Dedifferentiated amniotic fluid mesenchymal stem cell (primary cell): Measurements from ENCODE around the gene GYS1.
A peak's percentile ranks its signal among the peaks of the same experiment; 100 is the strongest.
"Not testable (repeated sequence)": the region's sequence is repeated elsewhere in the genome, so short reads cannot be mapped to it uniquely, and the experiment has no call there.

ENCODE experiments used
- DNase-seq: peaks from one replicate; pipeline ENCODE4 v3.0.0-alpha.2; 2016; ENCODE audit errors: extremely low spot score

Gene GYS1

DNA sequence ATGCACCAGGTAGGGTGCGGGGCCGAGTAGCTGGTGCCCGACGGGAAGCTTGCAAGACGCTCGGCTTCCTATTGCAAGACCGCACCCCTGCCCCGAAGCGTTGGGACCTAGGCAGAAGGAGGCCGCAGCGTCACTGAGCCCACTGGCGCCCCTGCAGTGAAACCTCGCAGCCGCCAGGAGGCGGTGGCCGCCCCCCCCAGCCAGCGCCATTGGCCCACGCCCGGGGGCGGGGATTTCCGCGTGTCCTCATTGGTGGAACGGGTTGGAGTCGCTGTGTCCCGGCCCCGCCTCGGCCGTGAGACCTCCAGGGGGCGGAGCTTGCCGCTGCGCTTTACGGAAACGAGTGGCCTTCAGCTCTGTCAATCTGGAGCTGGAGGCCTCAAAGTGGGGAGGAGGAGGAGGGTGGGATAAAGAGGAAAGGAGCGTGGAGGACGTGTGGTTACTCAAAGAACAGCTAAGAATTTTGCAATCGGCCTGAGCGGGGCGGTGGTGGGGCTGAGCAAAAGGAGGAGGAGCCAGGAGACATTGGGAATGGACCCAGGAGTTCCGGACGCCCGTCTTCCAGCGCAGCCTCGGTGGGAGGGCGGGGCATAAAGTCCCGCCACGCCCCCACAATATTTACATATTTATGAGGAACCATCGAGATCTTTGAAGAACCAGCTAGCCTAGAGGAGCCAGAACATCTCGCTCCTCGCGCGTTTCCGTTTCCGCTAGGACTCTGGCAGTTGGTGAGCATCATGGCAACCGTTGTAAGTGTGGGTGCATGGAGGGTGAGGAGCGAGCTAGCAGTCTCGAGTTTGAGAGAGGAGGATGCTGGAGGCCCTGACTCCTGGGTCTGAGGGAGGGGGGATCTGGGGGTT lies at the start of gene GYS1, which contains the start of gene RUVBL2:
TSS of gene GYS1 (minus strand) at position 135 of the 860 bp plus-strand sequence. CDS start 197 bp downstream, outside the sequence.
TSS of gene RUVBL2 (plus strand) at position 713 of the 860 bp plus-strand sequence. CDS start at position 738, 25 bp downstream.
- DNase-seq = peak; percentile 99

DNA sequence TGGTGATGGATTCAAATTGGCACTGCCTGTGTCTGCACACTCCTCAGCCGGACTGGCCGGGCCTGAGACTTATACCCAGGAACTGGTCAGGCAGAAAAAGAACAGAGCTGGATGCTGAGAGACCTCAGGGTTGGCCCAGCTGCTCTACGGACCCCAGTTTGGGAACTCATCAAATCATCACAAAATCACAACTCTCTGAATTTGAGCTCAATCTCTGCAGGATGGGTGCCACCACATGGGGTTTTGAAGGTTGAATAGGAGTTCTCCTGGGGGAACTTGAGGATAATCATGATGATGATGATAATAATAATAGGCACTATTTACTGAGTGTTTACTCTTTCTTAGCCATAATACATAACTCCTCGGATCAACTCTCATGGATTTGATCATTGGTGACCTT lies 49.6 kb upstream of the GYS1 start:
- DNase-seq = not testable (repeated sequence)

DNA sequence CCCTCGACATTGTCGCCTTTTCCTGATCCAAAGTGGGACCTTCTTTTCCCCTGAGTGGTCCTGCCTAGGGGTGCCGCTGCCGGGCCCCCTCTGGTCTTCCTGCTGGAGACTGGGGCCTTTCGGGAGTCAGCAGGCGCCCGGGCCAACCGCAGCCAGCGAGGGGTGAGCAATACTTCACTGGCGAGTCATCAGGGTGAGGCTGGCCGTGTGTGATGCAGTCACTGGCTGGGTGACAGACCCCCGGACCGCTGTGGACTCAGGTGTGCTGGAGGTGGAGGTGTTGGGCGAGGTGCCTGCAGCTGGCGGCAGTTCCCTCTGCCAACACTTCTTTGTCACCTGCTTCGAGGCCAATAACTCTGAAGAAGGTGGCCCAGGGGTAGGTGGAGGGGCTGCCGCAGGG lies 49.1 kb upstream of the GYS1 start:
- no peak for DNase-seq

DNA sequence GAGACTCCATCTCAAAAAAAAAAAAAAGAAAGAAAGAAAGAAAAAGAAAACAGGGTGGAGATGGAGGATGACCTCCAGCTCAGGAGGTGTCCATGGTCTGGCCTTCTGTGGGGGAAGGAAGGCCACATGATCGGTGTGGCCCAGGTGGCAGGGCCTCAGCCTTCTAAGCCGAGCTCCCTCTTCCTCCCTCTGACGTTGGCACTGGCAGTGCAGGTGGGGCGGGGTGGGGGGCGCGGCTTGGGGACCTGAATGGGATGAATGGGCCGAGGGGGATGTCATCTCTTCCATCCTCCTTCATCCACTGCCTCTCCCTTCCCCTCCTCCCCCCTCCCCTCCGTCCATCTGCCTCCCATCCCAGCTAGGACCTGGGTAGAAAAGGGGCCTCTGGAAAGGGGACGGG lies 46.6 kb upstream of the GYS1 start:
- not testable (repeated sequence) for DNase-seq

DNA sequence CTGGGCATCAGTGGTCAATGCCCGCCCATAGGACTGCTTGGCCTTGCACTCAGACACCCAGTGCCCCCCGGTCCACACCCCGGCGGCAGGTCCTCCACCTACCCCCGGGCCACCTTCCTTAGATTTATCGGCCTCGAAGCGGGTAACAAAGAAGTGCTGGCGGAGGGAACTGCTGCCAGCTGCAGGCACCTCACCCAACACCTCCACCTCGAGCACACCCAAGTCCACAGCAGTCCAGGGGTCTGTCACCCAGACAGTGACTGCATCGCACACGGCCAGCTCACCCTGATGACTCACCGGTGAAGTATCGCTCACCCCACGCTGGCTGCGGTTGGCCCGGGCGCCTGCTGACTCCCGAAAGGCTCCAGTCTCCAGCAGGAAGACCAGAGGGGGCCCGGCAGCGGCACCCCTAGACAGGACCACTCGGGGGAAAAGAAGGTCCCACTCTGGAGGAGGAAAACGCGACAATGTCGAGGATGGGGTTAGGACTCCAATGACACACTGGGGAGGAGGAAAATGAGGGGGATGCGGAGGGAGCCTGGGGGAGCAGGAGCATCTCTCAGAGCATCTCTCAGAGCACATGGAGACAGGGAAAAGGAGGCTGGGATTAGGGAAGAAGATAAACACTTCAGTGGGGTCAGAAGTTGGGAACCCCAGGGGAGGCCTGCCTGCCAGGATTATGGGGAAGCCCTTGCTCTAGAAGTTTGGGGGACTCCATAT lies 45.6 kb upstream of the GYS1 start:
- DNase-seq = not testable (repeated sequence)

DNA sequence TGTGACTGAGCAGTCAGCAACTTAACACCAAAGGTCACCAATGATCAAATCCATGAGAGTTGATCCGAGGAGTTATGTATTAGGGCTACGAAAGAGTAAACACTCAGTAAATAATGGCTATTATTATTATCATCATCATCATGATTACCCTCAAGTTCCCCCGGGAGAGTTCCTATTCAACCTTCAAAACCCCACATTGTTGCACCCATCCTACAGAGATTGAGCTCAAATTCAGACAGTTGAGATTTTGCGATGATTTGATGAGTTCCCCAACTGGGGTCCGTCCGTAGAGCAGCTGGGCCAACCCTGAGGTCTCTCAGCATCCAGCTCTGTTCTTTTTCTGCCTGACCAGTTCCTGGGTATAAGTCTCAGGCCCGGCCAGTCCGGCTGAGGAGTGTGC lies 45.0 kb upstream of the GYS1 start:
- not testable (repeated sequence) for DNase-seq

DNA sequence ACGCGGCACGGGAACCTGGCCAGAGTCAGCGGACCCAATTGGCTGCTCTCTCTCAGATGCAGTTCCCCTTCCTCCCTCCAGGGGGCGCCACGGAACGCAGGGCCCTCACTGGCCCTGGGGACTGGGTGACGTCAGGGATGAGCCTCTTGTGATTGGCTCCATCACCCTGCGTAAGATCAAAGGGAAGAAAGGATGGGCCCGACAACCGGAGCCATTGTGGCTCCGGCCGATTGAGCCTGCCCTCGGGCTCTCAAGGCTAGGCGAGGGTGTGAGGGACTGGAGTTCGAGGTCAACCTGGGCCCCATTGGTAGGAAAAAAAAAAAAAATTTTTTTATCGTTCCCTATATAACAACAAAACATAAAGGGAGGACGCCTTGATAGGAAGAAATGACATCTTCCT lies 43.7 kb upstream of the GYS1 start, which contains the start of gene CGB1:
TSS of gene CGB1 (minus strand) at position 81 of the 400 bp plus-strand sequence. CDS start 184 bp downstream, outside the sequence.
- not testable (repeated sequence) for DNase-seq

DNA sequence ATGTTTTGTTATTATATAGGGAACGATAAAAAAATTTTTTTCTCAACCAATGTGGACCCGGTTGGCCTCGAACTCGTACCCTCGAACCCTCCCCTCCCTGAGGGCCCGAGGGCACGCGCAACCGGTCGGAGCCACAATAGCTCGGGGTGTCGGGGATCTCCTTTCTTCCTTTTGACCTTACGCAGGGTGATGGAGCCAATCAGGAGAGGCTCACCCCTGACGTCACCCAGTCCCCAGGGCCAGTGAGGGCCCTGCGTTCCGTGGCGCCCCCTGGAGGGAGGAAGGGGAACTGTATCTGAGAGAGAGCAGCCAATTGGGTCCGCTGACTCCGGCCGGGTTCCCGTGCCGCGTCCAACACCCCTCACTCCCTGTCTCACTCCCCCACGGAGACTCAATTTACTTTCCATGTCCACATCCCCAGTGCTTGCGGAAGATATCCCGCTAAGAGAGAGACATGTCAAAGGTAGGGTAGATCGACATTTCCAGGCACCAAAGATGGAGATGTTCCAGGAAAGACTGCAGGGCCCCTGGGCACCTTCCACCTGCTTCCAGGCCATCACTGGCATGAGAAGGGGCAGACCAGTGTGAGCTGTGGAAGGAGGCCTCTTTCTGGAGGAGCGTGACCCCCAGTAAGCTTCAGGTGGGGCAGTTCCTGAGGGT lies 38.7 kb upstream of the GYS1 start, which contains the start of gene CGB2:
TSS of gene CGB2 (plus strand) at position 249 of the 660 bp plus-strand sequence. CDS start at position 455, 206 bp downstream.
- DNase-seq = not testable (repeated sequence)

DNA sequence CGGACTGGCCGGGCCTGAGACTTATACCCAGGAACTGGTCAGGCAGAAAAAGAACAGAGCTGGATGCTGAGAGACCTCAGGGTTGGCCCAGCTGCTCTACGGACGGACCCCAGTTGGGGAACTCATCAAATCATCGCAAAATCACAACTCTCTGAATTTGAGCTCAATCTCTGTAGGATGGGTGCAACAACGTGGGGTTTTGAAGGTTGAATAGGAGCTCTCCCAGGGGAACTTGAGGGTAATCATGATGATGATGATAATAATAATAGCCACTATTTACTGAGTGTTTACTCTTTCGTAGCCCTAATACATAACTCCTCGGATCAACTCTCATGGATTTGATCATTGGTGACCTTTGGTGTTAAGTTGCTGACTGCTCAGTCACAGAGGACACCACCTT lies 37.2 kb upstream of the GYS1 start:
- DNase-seq = not testable (repeated sequence)

DNA sequence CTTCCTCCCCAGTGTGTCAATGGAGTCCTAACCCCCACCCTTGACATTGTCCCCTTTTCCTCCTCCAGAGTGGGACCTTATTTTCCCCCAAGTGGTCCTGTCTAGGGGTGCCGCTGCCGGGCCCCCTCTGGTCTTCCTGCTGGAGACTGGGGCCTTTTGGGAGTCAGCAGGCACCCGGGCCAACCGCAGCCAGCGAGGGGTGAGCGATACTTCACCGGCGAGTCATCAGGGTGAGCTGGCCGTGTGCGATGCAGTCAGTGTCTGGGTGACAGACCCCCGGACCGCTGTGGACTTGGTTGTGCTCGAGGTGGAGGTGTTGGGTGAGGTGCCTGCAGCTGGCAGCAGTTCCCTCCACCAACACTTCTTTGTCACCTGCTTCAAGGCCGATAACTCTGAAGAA lies 36.6 kb upstream of the GYS1 start:
- DNase-seq = not testable (repeated sequence)

DNA sequence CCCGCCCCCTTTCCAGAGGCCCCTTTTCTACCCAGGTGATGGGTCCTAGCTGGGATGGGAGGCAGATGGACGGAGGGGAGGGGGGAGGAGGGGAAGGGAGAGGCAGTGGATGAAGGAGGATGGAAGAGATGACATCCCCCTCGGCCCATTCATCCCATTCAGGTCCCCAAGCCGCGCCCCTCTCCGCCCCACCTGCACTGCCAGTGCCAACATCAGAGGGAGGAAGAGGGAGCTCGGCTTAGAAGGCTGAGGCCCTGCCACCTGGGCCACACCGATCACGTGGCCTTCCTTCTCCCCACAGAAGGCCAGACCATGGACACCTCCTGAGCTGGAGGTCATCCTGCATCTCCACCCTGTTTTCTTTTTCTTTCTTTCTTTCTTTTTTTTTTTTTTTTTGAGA lies 35.6 kb upstream of the GYS1 start:
- DNase-seq = not testable (repeated sequence)

DNA sequence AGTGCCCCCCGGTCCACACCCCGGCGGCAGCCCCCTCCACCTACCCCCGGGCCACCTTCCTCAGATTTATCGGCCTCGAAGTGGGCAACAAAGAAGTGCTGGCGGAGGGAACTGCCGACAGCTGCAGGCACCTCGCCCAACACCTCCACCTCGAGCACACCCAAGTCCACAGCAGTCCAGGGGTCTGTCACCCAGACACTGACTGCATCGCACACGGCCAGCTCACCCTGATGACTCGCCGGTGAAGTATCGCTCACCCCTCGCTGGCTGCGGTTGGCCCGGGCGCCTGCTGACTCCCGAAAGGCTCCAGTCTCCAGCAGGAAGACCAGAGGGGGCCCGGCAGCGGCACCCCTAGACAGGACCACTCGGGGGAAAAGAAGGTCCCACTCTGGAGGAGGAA lies 32.5 kb upstream of the GYS1 start:
- not testable (repeated sequence) for DNase-seq

DNA sequence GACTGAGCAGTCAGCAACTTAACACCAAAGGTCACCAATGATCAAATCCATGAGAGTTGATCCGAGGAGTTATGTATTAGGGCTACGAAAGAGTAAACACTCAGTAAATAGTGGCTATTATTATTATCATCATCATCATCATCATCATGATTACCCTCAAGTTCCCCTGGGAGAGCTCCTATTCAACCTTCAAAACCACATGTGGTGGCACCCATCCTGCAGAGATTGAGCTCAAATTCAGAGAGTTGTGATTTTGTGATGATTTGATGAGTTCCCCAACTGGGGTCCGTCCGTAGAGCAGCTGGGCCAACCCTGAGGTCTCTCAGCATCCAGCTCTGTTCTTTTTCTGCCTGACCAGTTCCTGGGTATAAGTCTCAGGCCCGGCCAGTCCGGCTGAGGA lies 32.0 kb upstream of the GYS1 start:
- not testable (repeated sequence) for DNase-seq

DNA sequence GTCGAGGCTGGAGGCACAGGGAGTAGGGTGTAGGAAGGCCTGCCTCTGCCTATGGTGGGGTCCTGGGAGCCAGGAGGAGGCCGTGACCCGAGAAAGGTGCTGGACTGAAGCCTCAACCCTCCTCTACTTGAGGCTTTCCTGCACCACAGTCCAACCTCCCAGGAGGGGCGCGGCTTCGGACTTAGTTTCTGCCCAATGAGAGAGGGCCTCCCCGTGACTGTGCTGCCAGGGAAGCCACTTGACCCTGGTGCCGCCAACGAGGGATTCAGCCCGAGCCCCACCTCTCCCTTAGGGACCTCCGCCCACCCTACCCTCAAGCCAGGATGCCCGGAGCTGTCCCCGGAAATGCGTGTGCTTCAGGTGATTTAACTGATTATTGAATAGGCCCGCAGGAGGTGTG lies 31.1 kb upstream of the GYS1 start, which contains the start of gene CGB3:
TSS of gene CGB3 (minus strand) at position 101 of the 400 bp plus-strand sequence. CDS start 362 bp downstream, outside the sequence.
- DNase-seq = not testable (repeated sequence)

DNA sequence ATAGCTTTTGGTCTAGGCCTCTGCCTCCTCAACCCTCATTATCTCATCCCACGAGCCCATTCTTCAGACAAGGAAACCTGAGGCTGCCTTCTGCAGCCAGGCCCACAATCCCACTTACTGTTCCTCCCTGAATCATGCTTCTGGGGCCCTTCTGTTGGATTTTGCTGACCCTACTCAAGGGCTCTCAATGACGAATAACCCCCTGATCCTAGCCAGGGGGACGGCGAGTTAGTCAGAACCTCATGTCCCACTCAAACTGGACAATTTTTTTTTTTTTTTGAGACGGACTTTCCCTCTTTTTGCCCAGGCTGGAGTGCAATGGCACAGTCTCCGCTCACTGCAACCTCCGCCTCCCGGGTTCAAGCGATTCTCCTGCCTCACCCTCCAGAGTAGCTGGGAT lies 29.0 kb upstream of the GYS1 start:
- no peak for DNase-seq

DNA sequence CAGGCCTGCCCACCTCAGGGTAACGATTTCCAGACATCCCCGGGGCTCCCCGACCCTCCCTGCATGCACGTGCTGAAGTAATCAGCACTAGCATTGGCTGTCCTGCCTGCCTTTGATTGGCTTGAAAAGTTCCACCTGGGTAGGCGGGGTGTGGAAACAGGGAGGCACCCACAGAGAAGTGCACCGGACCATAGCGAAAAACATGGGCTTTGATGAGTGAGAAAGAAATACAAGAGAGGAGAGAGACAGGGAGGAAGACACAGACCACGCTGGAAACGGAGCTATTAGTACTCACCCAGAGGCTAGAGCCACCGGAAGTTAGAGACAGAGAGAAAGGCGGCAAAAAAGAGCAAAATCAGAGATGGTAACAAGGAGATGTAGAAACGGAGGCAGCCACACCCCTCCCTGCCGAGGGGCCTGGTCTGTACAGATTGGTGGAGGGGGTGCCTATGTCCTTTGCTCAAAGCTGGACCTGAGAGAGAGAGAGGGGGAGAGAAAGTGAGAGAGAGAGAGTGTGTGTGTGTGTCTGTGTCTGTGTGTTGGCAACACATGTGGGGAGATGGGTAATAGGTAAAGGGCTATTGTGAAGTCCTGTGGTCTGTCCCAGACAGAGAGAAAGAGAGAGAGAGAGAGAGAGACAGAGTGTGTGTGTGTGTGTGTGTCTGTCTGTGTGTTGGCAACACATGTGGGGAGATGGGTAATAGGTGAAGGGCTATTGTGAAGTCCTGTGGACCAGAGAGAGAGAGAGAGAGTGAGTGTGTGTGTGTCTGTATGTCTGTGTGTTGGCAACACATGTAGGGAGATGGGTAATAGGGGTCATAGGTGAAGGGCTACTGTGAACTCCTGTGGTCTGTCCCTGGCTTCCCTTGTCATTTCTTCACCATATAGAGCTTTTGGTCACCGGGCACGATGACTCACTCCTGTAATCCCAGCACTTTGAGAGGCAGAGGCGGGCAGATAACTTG lies 28.1 kb upstream of the GYS1 start:
- no peak for DNase-seq

DNA sequence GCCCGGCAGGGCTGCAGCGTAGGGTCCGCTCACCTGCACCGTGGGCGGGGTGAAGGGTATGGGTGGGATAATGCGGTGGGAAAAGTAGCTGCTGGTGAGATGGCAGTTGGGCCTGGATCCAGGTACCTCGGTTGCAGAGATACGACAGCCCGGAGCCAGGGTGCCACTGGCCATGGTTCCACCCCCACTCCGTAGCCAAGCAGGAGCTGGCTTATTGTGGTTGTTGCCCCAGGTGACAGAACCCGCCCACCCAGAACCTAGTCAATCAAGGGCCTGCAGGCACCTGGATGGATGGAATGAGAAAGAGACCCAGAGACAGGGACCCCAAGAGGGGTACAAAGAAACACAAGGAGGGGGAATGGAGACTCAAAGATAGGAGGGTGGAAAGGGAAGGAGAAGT lies 27.2 kb upstream of the GYS1 start:
- DNase-seq = no peak

DNA sequence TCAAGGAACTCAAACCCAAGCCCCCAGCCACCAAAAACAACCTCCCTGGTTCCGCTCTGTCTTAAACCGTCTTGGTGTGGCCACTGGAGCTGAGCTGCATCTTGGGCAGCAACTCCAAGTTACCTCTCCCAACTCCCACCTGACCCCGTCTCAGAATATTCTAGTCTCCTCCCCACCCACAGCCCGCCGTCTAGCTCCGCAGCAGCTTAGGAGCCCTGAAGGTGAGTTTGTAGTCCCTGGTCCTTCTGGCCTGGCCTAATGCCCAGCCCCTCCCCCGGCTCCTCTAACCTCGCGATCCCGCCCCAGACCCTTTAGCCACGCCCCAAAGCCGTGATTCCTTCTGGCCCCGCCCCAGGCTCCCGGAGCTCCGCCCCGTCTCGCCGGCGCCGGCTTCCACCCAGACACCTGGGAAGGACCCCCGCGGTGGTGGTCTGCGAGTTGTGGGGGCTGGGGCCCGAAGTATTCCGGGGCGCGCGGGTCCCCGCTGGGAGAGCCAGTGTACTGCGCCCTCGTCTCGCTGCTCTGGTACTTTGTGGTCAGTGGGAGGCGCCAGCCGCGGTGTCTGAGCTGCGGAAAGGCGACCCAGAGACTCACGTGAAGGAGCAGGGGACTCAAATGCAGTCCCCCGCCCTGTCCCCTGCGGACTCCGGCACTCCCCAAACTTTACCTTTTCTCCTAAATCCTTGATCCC lies 26.3 kb upstream of the GYS1 start:
- DNase-seq = no peak

DNA sequence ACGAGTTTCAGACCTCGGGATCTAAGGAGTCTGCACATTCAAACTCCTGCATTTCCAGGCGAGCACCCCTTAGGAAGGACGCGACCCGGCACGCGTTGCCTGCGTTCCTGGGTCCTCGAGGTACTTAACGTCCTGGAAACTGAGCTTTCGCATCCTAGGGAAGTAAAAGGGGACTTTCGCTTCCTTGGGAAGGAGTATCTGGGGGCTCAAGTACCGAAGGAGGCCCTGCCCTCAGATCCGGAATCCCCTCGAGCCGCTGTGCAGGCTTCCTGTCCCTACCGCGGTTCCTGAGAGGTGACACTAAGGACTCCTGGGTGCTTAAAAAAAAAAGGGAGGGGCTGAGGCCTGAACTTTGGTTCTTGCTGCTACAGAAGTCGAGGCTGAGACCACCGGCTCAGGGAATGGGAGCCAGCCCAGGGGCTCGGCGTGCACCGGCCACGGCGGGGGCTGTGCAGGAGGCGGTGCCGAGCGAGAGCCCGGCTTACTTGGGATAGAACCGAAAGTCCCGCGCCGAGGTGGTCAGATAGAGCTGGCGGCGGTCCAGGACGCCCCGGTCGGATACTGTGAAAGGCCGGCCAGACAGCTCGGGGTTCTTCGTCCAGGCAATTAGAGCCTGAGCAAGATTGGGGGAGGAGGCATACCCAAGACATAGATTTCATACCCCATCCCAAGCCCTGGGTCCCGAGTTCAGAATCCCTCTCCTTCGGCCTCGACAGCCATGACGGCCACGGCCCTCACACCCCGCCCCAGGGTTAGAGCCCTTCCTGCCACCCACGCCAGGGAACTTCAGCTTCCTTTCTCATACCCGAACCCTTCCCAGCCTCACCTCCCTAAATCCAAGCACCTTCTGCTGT lies 25.5 kb upstream of the GYS1 start:
- not testable (repeated sequence) for DNase-seq
